ENCODE measurements around the gene RARG.
A peak's percentile ranks its signal among the peaks of the same experiment; 100 is the strongest.

The RARG gene

GRCh38 chr12:53181935-53182334 lies 50.1 kb downstream of the RARG start:
- TF ChIP-seq, protein P1, sequence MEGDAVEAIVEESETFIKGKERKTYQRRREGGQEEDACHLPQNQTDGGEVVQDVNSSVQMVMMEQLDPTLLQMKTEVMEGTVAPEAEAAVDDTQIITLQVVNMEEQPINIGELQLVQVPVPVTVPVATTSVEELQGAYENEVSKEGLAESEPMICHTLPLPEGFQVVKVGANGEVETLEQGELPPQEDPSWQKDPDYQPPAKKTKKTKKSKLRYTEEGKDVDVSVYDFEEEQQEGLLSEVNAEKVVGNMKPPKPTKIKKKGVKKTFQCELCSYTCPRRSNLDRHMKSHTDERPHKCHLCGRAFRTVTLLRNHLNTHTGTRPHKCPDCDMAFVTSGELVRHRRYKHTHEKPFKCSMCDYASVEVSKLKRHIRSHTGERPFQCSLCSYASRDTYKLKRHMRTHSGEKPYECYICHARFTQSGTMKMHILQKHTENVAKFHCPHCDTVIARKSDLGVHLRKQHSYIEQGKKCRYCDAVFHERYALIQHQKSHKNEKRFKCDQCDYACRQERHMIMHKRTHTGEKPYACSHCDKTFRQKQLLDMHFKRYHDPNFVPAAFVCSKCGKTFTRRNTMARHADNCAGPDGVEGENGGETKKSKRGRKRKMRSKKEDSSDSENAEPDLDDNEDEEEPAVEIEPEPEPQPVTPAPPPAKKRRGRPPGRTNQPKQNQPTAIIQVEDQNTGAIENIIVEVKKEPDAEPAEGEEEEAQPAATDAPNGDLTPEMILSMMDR (IDR thresholded peaks at IDR 0.05; ENCODE audit: insufficient read depth, low read length) = no peak
- TF ChIP-seq SPI1 (IDR thresholded peaks at IDR 0.05; ENCODE audit: borderline replicate concordance, low read depth) (no peak), REST (IDR thresholded peaks at IDR 0.05; ENCODE audit: insufficient replicate concordance, low read depth) (no peak), POLR2AphosphoS5 (IDR thresholded peaks at IDR 0.05; ENCODE audit: low read depth) (no peak), GABPA (IDR thresholded peaks at IDR 0.05; ENCODE audit: low read depth) (no peak)
- H3K4me3 ChIP-seq (replicated peaks; ENCODE audit: insufficient read depth, low read length) = peak overlapping the region; percentile 82; the same call in 1 of the 2 replicates
- H3K27ac ChIP-seq (replicated peaks) = no peak overlapping the region
- no peaks in the 10 kb centered on the region for H3K27me3 ChIP-seq (ENCODE audit: insufficient read depth, poor library complexity, severe bottlenecking)
- no peak for DNase-seq (ENCODE audit: low read depth in 1 of 2, low spot score in 1 of 2)

DNA sequence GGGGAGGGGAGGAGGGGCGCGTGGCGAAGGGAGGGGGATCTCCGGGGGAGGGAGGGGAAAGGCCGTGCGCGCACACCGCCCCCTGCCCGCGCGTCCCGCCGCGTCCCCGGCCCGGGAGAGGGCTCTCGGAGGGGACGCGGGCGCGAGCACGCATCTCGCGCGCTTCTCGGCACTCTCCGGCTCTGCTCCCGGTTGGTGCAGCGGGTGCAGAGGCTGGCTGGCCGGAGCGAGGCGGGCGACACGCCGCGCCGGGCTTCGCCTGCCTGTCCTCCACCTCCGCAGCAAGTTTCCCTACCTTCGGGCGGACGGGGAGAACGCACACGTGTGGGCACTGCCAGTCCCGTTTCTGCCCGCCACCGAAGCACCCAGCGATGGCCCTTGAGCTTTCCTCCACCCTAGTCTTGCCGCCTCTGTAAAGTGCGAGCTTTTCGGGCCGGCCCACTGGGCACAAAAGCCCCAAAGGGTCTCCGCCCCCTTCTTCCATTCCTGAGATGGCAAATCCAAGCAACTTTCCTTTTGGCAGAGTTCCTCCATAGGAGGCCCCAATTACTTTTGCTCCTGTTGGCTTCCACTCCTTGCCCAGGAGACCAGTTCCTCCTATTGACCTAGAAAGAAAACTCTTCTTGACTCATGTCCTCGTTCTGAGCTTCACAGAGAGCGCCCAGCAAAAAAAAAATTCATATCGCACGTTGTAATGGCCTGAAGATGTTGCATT lies 50.9 kb downstream of the RARG start:
- peak overlapping the region; percentile 92 for H3K27ac ChIP-seq (replicated peaks)
- TF ChIP-seq REST (IDR thresholded peaks at IDR 0.05; ENCODE audit: insufficient replicate concordance, low read depth) = no peak
- 0 out of 2 replicates have a peak, but pooled peaks have one; percentile 27 for TF ChIP-seq SPI1 (IDR thresholded peaks at IDR 0.05; ENCODE audit: borderline replicate concordance, low read depth)
- TF ChIP-seq GABPA (IDR thresholded peaks at IDR 0.05; ENCODE audit: low read depth) = no peak
- DNase-seq (ENCODE audit: low read depth in 1 of 2, low spot score in 1 of 2) = peak in 1 of 2 experiments; percentile 78

GRCh38 chr12:53180220-53180930 lies 51.6 kb downstream of the RARG start, which contains the start of the genes CSAD and ZNF740:
CSAD (minus strand) TSS chr12:53180925; CDS start chr12:53173470, 7,455 bp downstream.
ZNF740 (plus strand) TSS chr12:53180722; CDS start chr12:53181984, 1,262 bp downstream.
- DNase-seq (ENCODE audit: low read depth in 1 of 2, low spot score in 1 of 2) = peak; percentile 95 to 98
- H3K4me3 ChIP-seq (replicated peaks; ENCODE audit: insufficient read depth, low read length) = peak within 1 kb of the TSS; percentile 82
- peak within 1 kb of the TSS; percentile 92 for H3K27ac ChIP-seq (replicated peaks)
- TF ChIP-seq, protein P1 (IDR thresholded peaks at IDR 0.05; ENCODE audit: insufficient read depth, low read length) = no peak
- peak; percentile 15 for TF ChIP-seq REST (IDR thresholded peaks at IDR 0.05; ENCODE audit: insufficient replicate concordance, low read depth)
- TF ChIP-seq POLR2AphosphoS5 (IDR thresholded peaks at IDR 0.05; ENCODE audit: low read depth) = peak; percentile 88
- peak; percentile 97 for TF ChIP-seq GABPA (IDR thresholded peaks at IDR 0.05; ENCODE audit: low read depth)
- peak; percentile 69; the same call in 1 of the 2 replicates for TF ChIP-seq SPI1 (IDR thresholded peaks at IDR 0.05; ENCODE audit: borderline replicate concordance, low read depth)
- H3K27me3 ChIP-seq (ENCODE audit: insufficient read depth, poor library complexity, severe bottlenecking) = no peaks in the 10 kb centered on the region

More for the DNA sequence above, 50.9 kb downstream of the RARG start:
- H3K4me3 ChIP-seq (replicated peaks; ENCODE audit: insufficient read depth, low read length) = peak overlapping the region; percentile 82
- H3K27me3 ChIP-seq (ENCODE audit: insufficient read depth, poor library complexity, severe bottlenecking) = no peaks in the 10 kb centered on the region
